Type B pancreatic cell (in vitro differentiated cells): ENCODE results near the gene LMX1A. TPM values are rescaled to one million over a fixed set of nuclear protein-coding genes. Genes with fewer than 3 reads are reported as not detected.

ENCODE experiments used
- DNase-seq: peaks from one replicate; pipeline ENCODE4 v3.0.0; 2021; ENCODE audit warnings: mixed read lengths; ENCODE audit not compliant: unreplicated experiment; ENCODE audit errors: extremely low spot score
- H3K27ac Mint-ChIP-seq: 2 replicates; pipeline ENCODE4 v1.8.0; 2021; ENCODE audit warnings: mild to moderate bottlenecking, mixed read lengths
- H3K27me3 Mint-ChIP-seq: 2 replicates; pipeline ENCODE4 v1.8.0; 2021; ENCODE audit warnings: mixed read lengths
- H3K36me3 Mint-ChIP-seq: 2 replicates; pipeline ENCODE4 v1.8.0; 2021; ENCODE audit warnings: mixed read lengths
- H3K4me1 Mint-ChIP-seq: one replicate; pipeline ENCODE4 v1.8.0; 2021; ENCODE audit warnings: mixed read lengths; ENCODE audit not compliant: unreplicated experiment
- H3K4me3 Mint-ChIP-seq: 2 replicates; pipeline ENCODE4 v1.8.0; 2021; ENCODE audit warnings: mild to moderate bottlenecking, mixed read lengths
- H3K9me3 Mint-ChIP-seq: 2 replicates; pipeline ENCODE4 v1.8.0; 2021; ENCODE audit warnings: mixed read lengths
- CTCF ChIP-seq: fragments of 200-600 bp; sonication (generic); conservative IDR thresholded peaks from 2 replicates; pipeline ENCODE4 v1.5.0; 2021; ENCODE audit warnings: antibody characterized with exemption, mild to moderate bottlenecking
- total RNA-seq: library from RNA; stranded (reverse); gene quantifications from 2 replicates; pipeline ENCODE4 v1.2.1, GENCODE V29; 2021; ENCODE audit warnings: low replicate concordance

LMX1A gene
- total RNA-seq, 1 donor from 2014 or later = 34.4 TPM

- H3K4me1 Mint-ChIP-seq = peaks cover 8% of the 10 kb centered on the region
- H3K36me3 Mint-ChIP-seq = peaks cover 2% of the 10 kb centered on the region
- H3K27ac Mint-ChIP-seq = no peak overlapping the region
- TF ChIP-seq CTCF = no peak
- H3K9me3 Mint-ChIP-seq = no peaks in the 10 kb centered on the region
- peaks cover 27% of the 10 kb centered on the region for H3K27me3 Mint-ChIP-seq
- H3K4me3 Mint-ChIP-seq = no peak overlapping the region
- no peak for DNase-seq
Observed at GRCh38 chr1:165248969-165249571, 107.4 kb downstream of the LMX1A start.

GRCh38 chr1:165241952-165242351 is 114.6 kb downstream of the LMX1A start:
- peaks cover 59% of the 10 kb centered on the region for H3K27me3 Mint-ChIP-seq
- TF ChIP-seq CTCF = no peak

GRCh38 chr1:165241321-165241720 is 115.2 kb downstream of the LMX1A start:
- no peak overlapping the region for H3K4me3 Mint-ChIP-seq
- DNase-seq = no peak
- H3K9me3 Mint-ChIP-seq = no peaks in the 10 kb centered on the region
- peaks cover 7% of the 10 kb centered on the region for H3K4me1 Mint-ChIP-seq
- H3K27me3 Mint-ChIP-seq = peaks cover 61% of the 10 kb centered on the region
- peaks cover 7% of the 10 kb centered on the region for H3K36me3 Mint-ChIP-seq
- no peak for TF ChIP-seq CTCF
- H3K27ac Mint-ChIP-seq = no peak overlapping the region

More at GRCh38 chr1:165241952-165242351, 114.6 kb downstream of the LMX1A start:
- Mint-ChIP-seq H3K27ac (no peak overlapping the region), H3K4me3 (no peak overlapping the region), H3K36me3 (peaks cover 7% of the 10 kb centered on the region), H3K4me1 (peaks cover 3% of the 10 kb centered on the region), H3K9me3 (no peaks in the 10 kb centered on the region)
- DNase-seq = no peak

- TF ChIP-seq CTCF = no peak
- H3K27me3 Mint-ChIP-seq = peaks cover 62% of the 10 kb centered on the region
- peaks cover 12% of the 10 kb centered on the region for H3K4me1 Mint-ChIP-seq
- H3K4me3 Mint-ChIP-seq = no peak overlapping the region
- no peak for DNase-seq
- no peaks in the 10 kb centered on the region for H3K9me3 Mint-ChIP-seq
- no peak overlapping the region for H3K27ac Mint-ChIP-seq
- H3K36me3 Mint-ChIP-seq = peaks cover 7% of the 10 kb centered on the region
Observed at GRCh38 chr1:165240492-165240891, 116.0 kb downstream of the LMX1A start.

- Mint-ChIP-seq H3K27ac (no peak overlapping the region), H3K4me3 (no peak overlapping the region), H3K4me1 (peaks cover 16% of the 10 kb centered on the region), H3K9me3 (no peaks in the 10 kb centered on the region), H3K36me3 (peaks cover 7% of the 10 kb centered on the region), H3K27me3 (peaks cover 66% of the 10 kb centered on the region)
- TF ChIP-seq CTCF = no peak
- no peak for DNase-seq
Observed at GRCh38 chr1:165239873-165240272, 116.6 kb downstream of the LMX1A start.
